ENCODE data around the gene IFITM10.

Gene IFITM10

GRCh38 chr11:1783725-1784529, 33.5 kb upstream of the IFITM10 start:
- no peaks in the 10 kb centered on the region for H3K36me3 ChIP-seq (ENCODE audit: low read length)
- H2AFZ ChIP-seq (ENCODE audit: low read depth, low read length, severe bottlenecking) = no peak overlapping the region
- H4K20me1 ChIP-seq (ENCODE audit: low read depth, low read length) = no peaks in the 10 kb centered on the region

GRCh38 chr11:1782831-1783724, 32.7 kb upstream of the IFITM10 start:
- TF ChIP-seq CTCF (IDR thresholded peaks at IDR 0.05; ENCODE audit: insufficient read depth, low read length, poor library complexity, severe bottlenecking) (no peak), EZH2phosphoT487 (conservative IDR thresholded peaks at IDR 0.05; ENCODE audit: low read length) (no peak)
- no peak overlapping the region for H3K9ac ChIP-seq (ENCODE audit: low read length)
- no peaks in the 10 kb centered on the region for H3K36me3 ChIP-seq (ENCODE audit: low read length)
- no peak overlapping the region for H3K4me2 ChIP-seq (ENCODE audit: low read depth, low read length, poor library complexity, severe bottlenecking)
- no peaks in the 10 kb centered on the region for H3F3A ChIP-seq (ENCODE audit: insufficient read depth)
- H4K20me1 ChIP-seq (ENCODE audit: low read depth, low read length) = no peaks in the 10 kb centered on the region
- no peaks in the 10 kb centered on the region for H3K9me2 ChIP-seq (replicated peaks; ENCODE audit: insufficient read depth, low read length)
- no peak overlapping the region for H3K4me3 ChIP-seq (ENCODE audit: insufficient read depth, low read length, poor library complexity, severe bottlenecking)
- no peak overlapping the region for H2AFZ ChIP-seq (ENCODE audit: low read depth, low read length, severe bottlenecking)
- no peak overlapping the region for H3K27ac ChIP-seq (ENCODE audit: low read depth, low read length)
- no peaks in the 10 kb centered on the region for H3K9me3 ChIP-seq (ENCODE audit: insufficient read depth, low read length)
- no peaks in the 10 kb centered on the region; the same call in 1 of the 2 replicates for H3K27me3 ChIP-seq (ENCODE audit: low read length)
- H3K79me2 ChIP-seq (ENCODE audit: insufficient read depth, low read length) = no peaks in the 10 kb centered on the region

More at GRCh38 chr11:1783725-1784529, 33.5 kb upstream of the IFITM10 start:
- H3K9me2 ChIP-seq (replicated peaks; ENCODE audit: insufficient read depth, low read length) = no peaks in the 10 kb centered on the region
- H3K4me3 ChIP-seq (ENCODE audit: insufficient read depth, low read length, poor library complexity, severe bottlenecking) = no peak overlapping the region
- H3K27me3 ChIP-seq (ENCODE audit: low read length) = no peaks in the 10 kb centered on the region; the same call in 1 of the 2 replicates
- H3K27ac ChIP-seq (ENCODE audit: low read depth, low read length) = no peak overlapping the region
- H3K9ac ChIP-seq (ENCODE audit: low read length) = no peak overlapping the region
- TF ChIP-seq EZH2phosphoT487 (conservative IDR thresholded peaks at IDR 0.05; ENCODE audit: low read length) (no peak), CTCF (IDR thresholded peaks at IDR 0.05; ENCODE audit: insufficient read depth, low read length, poor library complexity, severe bottlenecking) (no peak)
- no peaks in the 10 kb centered on the region for H3K79me2 ChIP-seq (ENCODE audit: insufficient read depth, low read length)
- no peaks in the 10 kb centered on the region for H3K9me3 ChIP-seq (ENCODE audit: insufficient read depth, low read length)
- no peak overlapping the region for H3K4me2 ChIP-seq (ENCODE audit: low read depth, low read length, poor library complexity, severe bottlenecking)
- H3F3A ChIP-seq (ENCODE audit: insufficient read depth) = no peaks in the 10 kb centered on the region

- no peak for TF ChIP-seq EZH2phosphoT487 (conservative IDR thresholded peaks at IDR 0.05; ENCODE audit: low read length)
- TF ChIP-seq CTCF (IDR thresholded peaks at IDR 0.05; ENCODE audit: insufficient read depth, low read length, poor library complexity, severe bottlenecking) = no peak
- Histone ChIP-seq H3K27ac (ENCODE audit: low read depth, low read length) (no peak overlapping the region), H3K4me3 (ENCODE audit: insufficient read depth, low read length, poor library complexity, severe bottlenecking) (no peak overlapping the region), H3K9ac (ENCODE audit: low read length) (no peak overlapping the region), H4K20me1 (ENCODE audit: low read depth, low read length) (no peaks in the 10 kb centered on the region), H3K9me2 (replicated peaks; ENCODE audit: insufficient read depth, low read length) (no peaks in the 10 kb centered on the region), H3K36me3 (ENCODE audit: low read length) (no peaks in the 10 kb centered on the region), H3K79me2 (ENCODE audit: insufficient read depth, low read length) (no peaks in the 10 kb centered on the region), H3K27me3 (ENCODE audit: low read length) (no peaks in the 10 kb centered on the region; the same call in 1 of the 2 replicates), H3F3A (ENCODE audit: insufficient read depth) (no peaks in the 10 kb centered on the region), H3K4me2 (ENCODE audit: low read depth, low read length, poor library complexity, severe bottlenecking) (no peak overlapping the region), H3K9me3 (ENCODE audit: insufficient read depth, low read length) (no peaks in the 10 kb centered on the region), H2AFZ (ENCODE audit: low read depth, low read length, severe bottlenecking) (no peak overlapping the region)
These were observed 31.7 kb upstream of the IFITM10 start for GRCh38 chr11:1782031-1782590.
